Inferior parietal cortex (tissue), 1 donor: Measurements from ENCODE around the gene HOXB4.

Source experiments
- DNase-seq: peaks from one replicate; pipeline ENCODE4 v3.0.0-alpha.2; 2016; ENCODE audit errors: extremely low spot score

The HOXB4 gene

GRCh38 chr17:48528936-48529682, 49.0 kb downstream of the HOXB4 start:
- DNase-seq, result no peak

DNA sequence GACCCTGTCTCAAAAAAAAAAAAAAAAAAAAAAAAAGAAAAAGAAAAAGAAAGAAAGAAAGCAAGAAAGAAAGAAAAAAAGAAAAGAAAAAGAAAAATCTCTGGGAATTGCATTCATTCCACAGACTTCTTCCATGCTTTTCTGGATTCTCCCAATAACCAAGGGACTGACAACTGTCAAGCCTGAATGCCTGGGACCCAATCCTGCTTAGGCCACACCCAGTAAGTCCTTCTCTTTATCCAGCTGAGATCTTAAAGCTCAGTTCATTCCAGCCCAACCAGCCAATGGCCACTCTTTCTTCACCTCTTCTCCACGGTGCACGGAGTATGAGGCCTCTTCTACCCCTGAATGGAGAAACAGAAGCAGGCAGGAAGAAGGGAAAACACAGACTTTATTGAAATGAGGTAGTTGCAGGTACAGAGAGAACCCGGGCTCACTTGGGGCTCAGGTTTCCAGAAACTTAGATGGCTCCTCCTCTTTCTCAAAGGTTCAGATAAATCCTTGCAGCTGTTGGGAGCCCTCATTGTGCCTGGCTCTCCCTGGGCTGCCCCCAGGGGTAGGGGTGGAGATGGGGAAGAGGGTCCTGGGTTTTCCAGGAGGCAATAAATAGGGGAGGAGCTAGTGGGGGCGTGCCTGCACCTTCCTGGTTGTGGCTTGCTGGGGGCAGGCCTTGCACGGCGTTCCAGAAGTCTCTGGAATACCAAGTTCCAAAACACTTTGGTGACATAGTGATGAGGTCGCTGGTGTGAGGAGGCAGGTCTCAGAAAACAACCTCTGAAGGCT, 49.8 kb downstream of the HOXB4 start:
- DNase-seq, result no peak

DNA sequence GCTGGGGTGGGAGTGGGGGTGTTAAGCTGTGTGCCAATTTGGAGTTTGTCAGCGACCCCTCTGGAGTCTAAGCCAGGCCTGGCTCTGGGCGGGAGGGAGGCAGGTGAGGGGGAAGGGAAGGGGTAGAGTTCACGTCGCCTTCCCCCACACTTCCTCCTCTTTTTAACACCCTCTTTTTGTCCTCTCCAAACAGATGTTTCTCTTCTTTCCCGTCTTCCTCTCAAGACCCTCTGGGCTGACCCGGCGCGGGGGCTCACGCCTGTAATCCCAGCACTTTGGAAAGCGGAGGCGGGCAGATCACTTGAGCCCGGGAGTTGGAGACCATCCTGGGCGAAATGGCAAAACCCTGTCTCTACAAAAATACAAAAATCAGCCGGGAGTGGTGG, 50.6 kb downstream of the HOXB4 start:
- DNase-seq, result no peak

DNA sequence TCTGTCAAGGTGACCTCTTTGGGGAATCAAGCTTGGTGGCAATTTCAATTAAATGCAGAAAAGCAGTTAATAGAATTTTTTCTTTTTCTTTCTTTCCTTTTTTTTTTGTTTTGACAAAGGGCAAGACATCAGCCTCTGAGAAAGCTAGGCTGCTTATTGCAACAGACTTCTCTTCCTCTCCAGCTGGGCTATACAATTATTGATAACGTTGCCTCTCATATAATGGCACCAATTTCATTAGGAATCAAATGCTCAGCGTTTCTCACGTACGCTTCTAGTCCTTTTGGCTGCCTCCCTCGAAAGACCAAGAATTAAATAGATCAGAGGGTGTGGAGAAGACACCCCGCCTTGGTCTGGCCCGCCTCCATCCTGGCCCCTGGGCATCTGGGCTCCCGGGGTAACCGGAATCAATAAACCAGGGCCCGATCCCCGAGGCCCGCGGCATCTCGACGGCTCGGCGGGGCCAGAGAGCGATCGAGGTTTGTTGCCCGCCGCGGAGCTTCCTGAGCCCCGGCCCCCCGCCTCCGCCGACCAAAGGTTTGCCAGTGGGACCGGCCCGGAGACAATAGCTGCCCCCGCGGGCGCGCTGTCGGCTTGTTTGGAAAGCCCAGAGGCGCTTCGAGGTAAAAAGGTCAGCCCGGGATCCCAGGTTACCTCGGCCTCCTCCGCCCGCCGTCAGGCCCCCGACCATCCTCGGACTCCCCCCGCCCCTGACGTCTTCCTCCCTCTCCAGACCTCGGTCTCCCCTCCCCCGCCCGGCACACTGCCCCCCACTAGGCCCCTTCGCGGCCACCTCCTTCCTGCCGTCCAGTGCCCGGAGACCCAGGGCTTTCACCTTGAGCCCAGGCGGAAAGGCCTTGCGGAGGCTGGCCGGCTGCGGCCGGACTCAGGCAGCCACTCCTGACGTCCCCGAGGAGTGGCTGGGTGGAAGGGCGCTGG, 51.3 kb downstream of the HOXB4 start:
- DNase-seq, result no peak
